HEK293T (cell line): ENCODE measurements around the gene DAND5.
"Not testable (repeated sequence)": the region's sequence is repeated elsewhere in the genome, so short reads cannot be mapped to it uniquely, and the experiment has no call there.

Experiments used
- BHLHE40 ChIP-seq: fragments of 450-650 bp; IDR thresholded peaks from 2 replicates; pipeline ENCODE4 v1.6.1; 2016; ENCODE audit warnings: mild to moderate bottlenecking, moderate library complexity, borderline replicate concordance
- HDGF ChIP-seq: fragments of 450-650 bp; IDR thresholded peaks from 2 replicates; pipeline ENCODE4 v1.6.1; 2017; ENCODE audit warnings: antibody characterized with exemption, borderline replicate concordance
- NFRKB ChIP-seq: fragments of 450-650 bp; IDR thresholded peaks from 2 replicates; pipeline ENCODE4 v1.6.1; 2016; ENCODE audit warnings: mild to moderate bottlenecking, moderate library complexity

GRCh38 chr19:12957389-12957952, 11.9 kb upstream of the DAND5 start:
- TF ChIP-seq NFRKB, BHLHE40, HDGF: not testable (repeated sequence)
